RCC 7860 (cell line): ENCODE measurements around the gene STAG2.
"Not testable (repeated sequence)": the region's sequence is repeated elsewhere in the genome, so short reads cannot be mapped to it uniquely, and the experiment has no call there.

ENCODE experiments used
- DNase-seq: peaks from one replicate; pipeline ENCODE4 v3.0.0-alpha.2; 2015; ENCODE audit warnings: low spot score
- FAIRE-seq: peaks from 2 replicates; lab custom pipeline; 2012; peaks lifted over from hg19 to GRCh38; lab: Jason Lieb, UNC

STAG2 gene

DNA sequence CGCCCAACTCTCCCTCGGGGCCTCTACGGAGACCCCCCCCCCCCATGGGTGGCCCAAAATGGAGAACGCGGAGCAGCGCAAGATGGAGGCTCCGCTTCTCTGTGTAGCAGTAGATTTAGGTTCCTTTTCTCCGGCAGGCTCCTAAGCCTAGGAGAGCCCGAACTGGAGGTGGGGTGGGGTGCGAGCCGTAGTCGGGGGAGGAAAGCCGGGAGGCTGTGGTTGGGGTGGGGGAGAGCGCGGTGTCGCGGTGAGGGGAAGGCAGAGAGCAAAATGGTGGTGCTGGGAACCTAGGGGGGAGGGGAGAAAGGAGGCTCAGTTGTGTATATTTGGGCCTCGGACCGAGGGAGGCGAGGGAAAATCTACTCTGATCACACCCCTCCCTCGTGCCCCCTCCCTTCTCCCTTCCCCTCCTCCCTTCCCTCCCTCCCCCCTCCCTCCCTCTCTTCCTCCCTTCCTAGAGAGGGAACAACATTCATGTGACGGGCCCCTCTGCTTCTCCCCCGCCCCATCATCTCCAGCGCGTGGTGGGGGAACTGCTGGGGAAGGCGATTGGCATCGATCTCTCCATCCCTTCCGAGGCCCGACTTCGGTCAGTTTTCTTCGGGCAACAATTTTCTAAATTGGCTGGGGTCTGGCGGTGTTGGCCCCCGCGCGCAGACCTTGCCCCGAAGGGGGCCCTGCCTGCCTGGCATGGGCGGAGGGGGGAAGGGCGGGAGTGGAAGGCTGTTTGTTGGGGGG is at the start of gene STAG2:
Gene STAG2, plus strand, starts transcription at position 439 of the 738 bp plus-strand sequence. CDS start 60,922 bp downstream, outside the sequence.
- FAIRE-seq (no peak), DNase-seq (peak; percentile 66)

DNA sequence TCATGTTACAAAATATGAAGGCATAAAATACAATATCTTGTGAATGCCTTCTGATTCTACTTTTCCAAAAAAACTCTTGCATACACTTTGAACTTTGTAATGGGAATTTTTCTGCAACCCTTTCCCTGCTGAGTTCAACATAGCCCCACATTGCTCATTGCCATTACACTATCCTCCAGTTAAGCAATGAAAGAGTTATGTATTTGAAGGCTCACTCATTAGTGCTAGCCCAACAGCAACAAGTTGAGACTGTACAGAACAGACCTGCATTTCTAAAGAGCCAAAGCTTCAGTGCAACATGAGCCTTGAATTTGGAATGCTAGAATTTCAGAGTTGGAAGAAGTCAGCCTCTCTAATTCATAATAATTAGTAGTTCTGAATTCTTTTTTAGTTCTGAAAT is 44.4 kb upstream of the STAG2 start:
- FAIRE-seq = no peak
- DNase-seq = no peak

DNA sequence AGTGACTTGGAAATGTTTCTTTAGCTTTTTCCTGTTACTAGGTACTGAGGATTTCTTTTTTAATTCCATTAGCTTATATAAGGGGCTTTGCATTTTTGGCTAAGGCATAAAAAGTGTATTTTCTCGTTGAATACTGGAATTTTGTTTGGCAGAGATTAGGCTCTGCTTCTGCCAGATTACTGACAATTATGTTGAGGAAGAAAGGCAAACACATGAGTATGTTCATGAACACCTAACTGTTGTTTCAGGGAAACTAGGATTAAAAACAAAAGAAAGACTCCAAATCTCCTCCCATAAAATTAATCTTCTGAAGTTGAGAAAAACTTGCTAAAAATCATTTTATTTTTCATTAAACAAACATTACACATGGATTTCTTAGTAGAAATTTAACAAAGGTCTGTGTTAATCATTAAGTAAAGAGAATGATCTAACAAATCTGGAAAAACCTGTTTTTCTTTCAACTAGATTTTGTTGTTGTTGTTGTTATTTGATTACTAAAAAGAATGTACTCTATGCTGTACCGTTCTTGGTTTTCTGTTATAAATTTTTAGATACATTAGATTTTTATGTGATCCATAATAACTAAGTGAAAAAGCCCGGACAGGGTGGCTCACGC is 43.3 kb upstream of the STAG2 start:
- FAIRE-seq (peak; percentile 84), DNase-seq (no peak)

DNA sequence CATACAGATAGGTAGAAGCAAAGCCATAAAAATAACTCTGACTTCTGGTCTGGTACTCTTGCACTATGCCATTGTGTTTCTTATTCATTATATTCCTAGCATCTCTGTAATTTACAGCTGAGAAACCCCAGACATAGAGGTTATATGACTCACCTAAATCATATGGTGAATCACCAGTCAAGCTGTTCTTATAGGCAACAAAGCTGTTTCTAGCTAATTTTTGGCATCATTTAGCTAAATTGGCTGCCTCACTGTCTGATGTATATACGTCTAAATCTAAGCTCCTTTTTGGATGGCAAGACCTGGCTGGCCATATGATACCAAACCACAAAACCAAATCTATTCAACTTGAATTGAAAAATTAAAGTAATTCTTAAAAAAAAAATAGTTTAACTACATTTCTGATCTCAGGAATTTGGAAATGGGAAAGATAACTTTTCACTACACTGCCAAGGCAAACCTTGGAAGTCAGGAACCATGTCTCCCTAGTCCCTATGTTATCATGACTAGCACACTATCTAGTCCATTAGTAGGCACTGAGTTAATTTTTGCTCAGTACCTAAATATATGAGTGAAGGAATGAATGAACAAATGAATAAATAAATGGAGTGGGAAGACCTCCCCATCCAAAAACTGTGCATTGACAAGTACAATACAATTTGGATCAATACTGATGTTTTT is 41.3 kb upstream of the STAG2 start:
- DNase-seq (peak; percentile 72), FAIRE-seq (peak; percentile 97)

DNA sequence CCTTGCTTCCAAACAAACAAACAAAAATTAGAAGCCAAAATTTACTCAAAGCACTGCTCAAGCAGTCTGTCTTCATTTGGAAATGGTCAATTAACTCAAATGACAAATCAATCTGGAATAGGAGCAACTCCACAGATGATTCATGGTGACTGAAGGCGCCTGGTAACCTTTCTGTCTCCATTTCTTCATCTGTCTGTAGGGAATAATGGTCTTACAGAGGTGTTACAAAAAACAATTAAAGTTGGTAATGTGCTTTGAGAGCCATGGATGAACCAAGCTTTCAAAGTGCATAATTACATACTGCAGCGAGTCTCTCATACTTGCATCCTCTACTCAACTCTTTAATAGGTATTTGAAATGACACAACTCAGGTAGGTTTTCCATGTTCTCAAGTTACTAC is 38.3 kb upstream of the STAG2 start:
- DNase-seq (no peak), FAIRE-seq (no peak)

GRCh38 chrX:123924186-123924585 is 37.3 kb upstream of the STAG2 start:
- DNase-seq (no peak), FAIRE-seq (no peak)

DNA sequence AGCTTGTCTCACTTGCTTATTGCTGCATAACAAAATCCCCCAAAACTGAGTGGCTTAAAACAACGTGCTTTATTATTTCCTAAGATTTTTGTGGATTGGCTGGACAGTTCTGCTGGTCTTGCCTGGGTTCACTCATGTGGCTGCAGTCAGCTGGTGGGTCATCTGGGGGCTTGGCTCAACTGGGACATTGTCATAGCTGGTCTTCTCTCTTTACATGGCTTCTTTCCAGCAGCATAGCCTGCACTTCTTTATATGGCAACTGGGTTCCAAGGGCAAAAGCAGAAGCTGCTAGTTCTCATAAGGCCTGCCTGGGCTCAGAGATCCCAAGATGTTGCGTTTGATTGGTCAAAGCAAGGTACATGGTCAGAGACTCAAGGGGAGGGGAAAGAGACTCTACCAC is 33.7 kb upstream of the STAG2 start:
- DNase-seq (no peak), FAIRE-seq (no peak)

DNA sequence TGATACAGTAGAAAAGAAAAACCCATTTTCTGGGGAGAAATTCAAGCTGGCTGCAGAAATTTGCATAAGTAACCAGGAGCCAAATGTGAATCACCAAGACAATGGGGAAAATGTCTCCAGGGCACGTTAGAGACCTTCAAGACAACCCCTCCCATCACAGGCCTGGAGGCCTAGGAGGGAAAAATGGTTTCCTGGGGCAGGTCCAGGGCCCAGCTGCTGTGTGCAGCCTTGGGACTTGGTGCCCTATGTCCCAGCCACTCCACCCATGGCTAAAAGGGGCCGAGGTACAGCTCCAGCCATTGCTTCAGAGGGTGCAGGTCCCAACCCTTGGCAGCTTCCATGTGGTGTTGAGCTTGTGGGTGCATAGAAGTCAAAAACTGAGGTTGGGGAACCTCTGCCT is 29.5 kb upstream of the STAG2 start:
- not testable (repeated sequence) for DNase-seq, FAIRE-seq

- DNase-seq (no peak), FAIRE-seq (no peak)
These were observed 18.4 kb upstream of the STAG2 start for GRCh38 chrX:123943074-123943473.

- DNase-seq = no peak
- FAIRE-seq = no peak
These were observed 18.0 kb upstream of the STAG2 start for GRCh38 chrX:123943488-123943887.

DNA sequence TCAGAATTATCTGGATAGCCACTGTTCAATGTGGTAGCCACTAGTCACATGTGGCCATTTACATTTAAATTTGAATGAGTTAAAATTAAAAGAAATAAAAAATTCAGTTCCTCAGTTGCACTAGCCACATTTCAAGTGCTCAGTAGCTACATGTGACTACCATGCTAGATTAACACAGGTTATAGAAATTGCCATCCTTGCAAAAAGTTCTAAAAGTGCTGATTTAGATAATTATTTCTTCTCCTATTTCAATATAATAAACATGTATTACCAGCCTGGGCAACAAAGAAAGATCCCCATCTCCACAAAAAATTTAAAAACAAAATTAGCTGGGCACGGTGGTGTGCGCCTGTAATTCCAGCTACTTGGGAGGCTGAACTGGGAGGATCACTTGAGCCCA is 11.7 kb upstream of the STAG2 start:
- DNase-seq (no peak), FAIRE-seq (no peak)

- DNase-seq (peak; percentile 5), FAIRE-seq (no peak)
These were observed 2.0 kb upstream of the STAG2 start for GRCh38 chrX:123959281-123960063.

DNA sequence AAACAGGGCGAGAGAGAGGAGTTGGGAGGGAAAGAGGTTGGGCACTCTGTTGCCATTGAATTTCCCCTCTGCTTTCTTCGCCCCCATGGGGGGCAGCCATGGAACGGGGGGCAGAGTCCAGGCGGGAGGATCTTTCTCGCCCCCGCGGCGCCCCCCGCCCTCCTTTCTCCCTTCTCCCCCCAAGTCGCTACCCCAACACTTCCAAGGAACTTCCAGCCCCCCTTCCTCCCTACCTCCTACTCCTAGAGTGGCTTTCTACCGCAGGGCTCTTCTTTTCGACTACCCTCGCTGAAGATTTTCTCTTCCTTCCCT is 594 bp upstream of the STAG2 start:
- no peak for DNase-seq

GRCh38 chrX:123962006-123962467 is 531 bp downstream of the STAG2 start:
- DNase-seq (no peak), FAIRE-seq (no peak)

More for the DNA sequence above, 594 bp upstream of the STAG2 start:
- FAIRE-seq = no peak

DNA sequence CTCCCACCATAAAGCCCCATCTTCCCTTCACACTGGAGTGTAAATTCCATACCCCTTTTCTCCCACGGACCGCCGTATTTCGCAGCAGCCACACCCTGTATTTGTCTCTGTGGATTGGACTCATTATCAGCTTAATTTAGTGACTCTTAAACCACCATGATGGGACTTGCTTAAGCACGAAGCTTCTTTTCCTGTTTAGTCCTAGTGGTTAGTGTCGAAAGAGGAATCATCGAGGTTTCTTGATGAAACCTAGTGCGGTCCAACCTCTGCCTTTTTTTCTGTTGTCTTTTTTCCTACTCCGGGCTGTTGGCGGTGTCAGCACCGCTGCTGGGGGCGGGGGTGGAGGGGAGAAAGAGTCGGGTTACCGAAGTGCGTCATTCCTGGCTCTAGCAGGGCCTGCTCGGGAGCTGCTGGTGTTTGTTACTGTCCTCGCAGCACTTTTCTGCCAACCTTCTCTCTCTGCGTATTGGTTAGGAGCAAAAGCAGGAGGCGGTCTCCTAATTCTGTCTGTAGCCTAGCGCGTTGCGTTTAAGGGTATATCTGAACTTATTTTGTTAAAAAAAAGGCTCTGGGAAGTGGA is 1.4 kb downstream of the STAG2 start:
- FAIRE-seq = peak; percentile 90

DNA sequence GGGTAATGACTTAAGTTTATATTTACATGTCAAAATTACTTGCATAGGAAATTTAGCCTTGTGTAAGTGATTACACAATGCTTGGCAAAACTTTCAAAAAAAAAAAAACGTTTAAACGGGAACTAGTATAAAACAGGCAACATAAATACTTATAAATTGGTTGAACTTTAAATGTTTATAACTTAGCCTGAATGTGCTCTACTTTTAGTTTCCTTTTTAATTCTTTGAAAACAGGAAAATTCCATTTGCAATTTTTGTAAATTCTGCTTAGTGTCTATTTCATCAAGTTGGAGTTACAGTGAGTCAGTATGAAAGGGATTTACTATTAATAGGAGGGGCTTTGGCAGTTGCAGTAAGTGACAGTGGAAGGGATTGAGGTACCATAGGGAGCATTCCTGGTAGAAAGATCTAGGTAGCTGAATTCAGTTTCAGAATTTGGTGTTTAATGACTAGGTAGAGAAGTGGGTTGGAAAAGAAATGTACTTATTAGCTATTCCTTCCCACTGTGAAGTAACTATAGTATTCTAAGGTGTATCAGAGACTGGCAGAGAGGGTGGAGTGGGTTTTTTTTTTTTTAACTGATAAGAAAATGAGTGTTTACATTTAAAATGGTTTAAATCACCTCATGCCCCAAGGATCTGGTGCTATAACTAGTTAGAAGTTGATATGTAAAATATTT is 2.8 kb downstream of the STAG2 start:
- peak; percentile 6 for DNase-seq
- FAIRE-seq = peak; percentile 23

More for the DNA sequence above, 1.4 kb downstream of the STAG2 start:
- DNase-seq = peak; percentile 83

DNA sequence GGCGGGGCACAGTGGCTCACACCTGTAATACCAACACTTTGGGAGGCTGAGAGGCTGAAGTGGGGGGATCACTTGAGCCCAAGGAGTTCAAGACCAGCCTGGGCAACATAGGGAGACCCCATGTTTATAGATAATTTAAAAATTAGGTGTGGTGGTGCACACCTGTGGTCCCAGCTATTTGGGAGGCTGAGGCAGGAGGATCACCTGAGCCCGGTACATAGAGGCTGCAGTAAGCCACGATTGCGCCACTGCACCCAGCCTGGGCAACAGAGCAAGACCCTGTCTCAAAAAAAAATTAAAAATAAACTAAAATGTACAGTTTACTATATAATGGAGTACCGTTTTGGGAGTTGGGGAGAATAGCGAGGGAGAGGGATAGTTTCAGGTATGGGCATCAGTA is 4.2 kb downstream of the STAG2 start:
- no peak for FAIRE-seq
- no peak for DNase-seq

DNA sequence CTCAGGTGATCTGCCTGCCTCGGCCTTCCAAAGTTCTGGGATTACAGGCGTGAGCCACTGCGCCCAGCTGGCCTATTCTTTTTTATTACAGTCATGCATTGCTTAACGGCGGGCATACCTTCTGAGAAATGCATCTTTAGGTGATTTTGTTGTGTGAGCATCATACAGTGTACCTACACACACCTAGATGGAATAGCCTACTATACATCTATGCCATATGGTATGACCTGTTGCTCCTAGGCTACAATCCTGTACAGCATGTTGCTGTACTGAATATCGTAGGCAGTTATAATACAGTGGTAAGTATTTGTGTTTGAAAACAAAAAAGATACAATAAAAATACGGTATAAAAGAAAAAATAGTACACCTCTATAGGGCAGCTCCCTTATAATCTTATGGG is 6.0 kb downstream of the STAG2 start:
- DNase-seq (no peak), FAIRE-seq (no peak)

DNA sequence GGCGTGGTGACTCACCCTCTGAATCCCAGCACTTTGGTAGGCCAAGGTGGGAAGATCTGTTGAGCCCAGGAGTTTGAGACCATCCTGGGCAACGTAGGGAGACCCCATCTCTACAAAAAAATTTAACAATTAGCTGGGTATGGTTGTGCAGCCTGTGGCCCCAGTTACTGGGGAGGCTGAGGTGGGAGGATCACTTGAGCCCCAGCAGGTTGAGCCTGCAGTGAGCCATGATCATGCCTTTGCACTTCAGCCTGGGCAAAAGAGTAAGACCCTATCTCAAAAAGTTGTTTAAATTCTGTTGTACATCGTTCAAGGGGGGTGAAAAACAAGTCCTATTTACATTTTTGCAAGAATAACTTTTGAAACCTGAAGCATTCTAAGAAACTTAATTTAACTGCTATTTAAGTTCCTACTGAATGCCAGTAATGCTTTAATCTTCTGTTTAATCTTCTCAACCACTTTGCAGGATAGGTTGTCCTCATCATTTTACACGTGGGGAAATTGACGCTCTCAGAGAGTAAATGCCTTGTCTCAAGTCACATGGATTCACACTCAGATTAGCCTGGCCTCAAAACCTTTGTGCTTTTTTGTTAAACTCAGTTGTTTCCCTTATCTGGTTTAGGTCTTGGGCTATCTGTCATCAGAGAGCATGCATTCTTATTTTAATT is 7.0 kb downstream of the STAG2 start:
- FAIRE-seq (no peak), DNase-seq (no peak)

DNA sequence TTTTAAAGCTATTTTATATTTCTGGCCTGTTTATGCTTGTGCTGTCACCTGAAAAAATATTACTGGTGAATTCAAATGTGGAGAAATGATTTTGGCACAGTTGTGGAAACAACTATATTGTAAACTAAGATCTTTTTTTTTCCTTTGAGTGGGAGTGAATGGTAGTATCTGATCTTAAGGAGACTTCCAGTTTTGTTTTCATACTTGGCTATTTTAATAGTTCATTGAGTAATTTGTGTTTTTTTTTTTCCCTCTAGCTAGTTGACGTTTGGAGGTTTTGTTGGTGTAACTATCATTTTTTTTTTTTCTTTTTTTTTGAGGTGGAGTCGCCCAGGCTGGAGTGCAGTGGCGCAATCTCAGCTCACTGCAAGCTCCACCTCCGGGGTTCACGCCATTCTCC is 10.5 kb downstream of the STAG2 start:
- FAIRE-seq (no peak), DNase-seq (no peak)
